NCI-H1105 treated with DMSO at 0.1 percent for 48 hours (cell line): ENCODE measurements around the gene AP1M1.

Experiments used
- DNase-seq: peaks from one replicate; lab custom pipeline; 2025; lab: John Stamatoyannopoulos, UW

AP1M1 gene

GRCh38 chr19:16232568-16232967, 34.9 kb downstream of the AP1M1 start:
- no peak for DNase-seq

GRCh38 chr19:16233081-16233776, 35.5 kb downstream of the AP1M1 start:
- no peak for DNase-seq

- no peak for DNase-seq
Measured at GRCh38 chr19:16233836-16234551, 36.3 kb downstream of the AP1M1 start.

GRCh38 chr19:16234552-16235445, 37.1 kb downstream of the AP1M1 start:
- DNase-seq, result no peak

- no peak for DNase-seq
Measured at GRCh38 chr19:16235811-16236652, 38.3 kb downstream of the AP1M1 start.

GRCh38 chr19:16244091-16244490, 46.4 kb downstream of the AP1M1 start:
- no peak for DNase-seq

GRCh38 chr19:16247353-16248182, 49.9 kb downstream of the AP1M1 start:
- peak; percentile 50 for DNase-seq

- no peak for DNase-seq
Measured at GRCh38 chr19:16248380-16249023, 50.8 kb downstream of the AP1M1 start.

- no peak for DNase-seq
Measured at GRCh38 chr19:16249826-16250404, 52.2 kb downstream of the AP1M1 start.

GRCh38 chr19:16252459-16253205, 54.9 kb downstream of the AP1M1 start:
- no peak for DNase-seq

- DNase-seq, result no peak
Measured at GRCh38 chr19:16254851-16255408, 57.2 kb downstream of the AP1M1 start.

- no peak for DNase-seq
Measured at GRCh38 chr19:16257509-16258002, 59.8 kb downstream of the AP1M1 start.

GRCh38 chr19:16258440-16258903, 60.8 kb downstream of the AP1M1 start:
- DNase-seq, result no peak

- no peak for DNase-seq
Measured at GRCh38 chr19:16259385-16260159, 61.9 kb downstream of the AP1M1 start.

- no peak for DNase-seq
Measured at GRCh38 chr19:16260160-16260811, 62.6 kb downstream of the AP1M1 start.

- no peak for DNase-seq
Measured at GRCh38 chr19:16260812-16261161, 63.1 kb downstream of the AP1M1 start.
